Mesenchymal stem cell (in vitro differentiated cells and primary cell): ENCODE data around the gene REG1B.

Experiments
- DNase-seq: peaks from one replicate; pipeline ENCODE4 v3.0.0-alpha.2; 2013
- H2AFZ ChIP-seq: one replicate; pipeline ENCODE4 v1.6.1; 2013; ENCODE audit warnings: low read depth, mild to moderate bottlenecking, control low read depth, inconsistent platforms, low read length, moderate library complexity
- H2AK5ac ChIP-seq: 2 replicates; pipeline ENCODE4 v1.6.1; 2013; ENCODE audit warnings: low read length, moderate library complexity, mild to moderate bottlenecking, inconsistent platforms; ENCODE audit not compliant: severe bottlenecking
- H2BK120ac ChIP-seq: one replicate; pipeline ENCODE4 v1.6.1; 2013; ENCODE audit warnings: low read depth, mild to moderate bottlenecking, inconsistent platforms, low read length, moderate library complexity
- H2BK12ac ChIP-seq, 2 experiments: one replicate each; pipeline ENCODE4 v1.6.1; 2013; ENCODE audit warnings: inconsistent platforms in 2 of 2, low read length in 2 of 2, mild to moderate bottlenecking in 2 of 2, moderate library complexity in 2 of 2, control low read depth in 1 of 2
- H2BK15ac ChIP-seq: one replicate; pipeline ENCODE4 v1.6.1; 2013; ENCODE audit warnings: mild to moderate bottlenecking, low read depth, inconsistent platforms; ENCODE audit not compliant: poor library complexity, severe bottlenecking
- H2BK5ac ChIP-seq: 2 replicates; pipeline ENCODE4 v1.6.1; 2013; ENCODE audit warnings: low read depth, mild to moderate bottlenecking, low read length, control low read depth, inconsistent platforms; ENCODE audit not compliant: poor library complexity, severe bottlenecking
- H3K14ac ChIP-seq, 2 experiments: one replicate each; pipeline ENCODE4 v1.6.1; 2013; ENCODE audit warnings: inconsistent platforms in 2 of 2, low read length in 2 of 2, control low read depth in 1 of 2, mild to moderate bottlenecking in 1 of 2, moderate library complexity in 1 of 2
- H3K18ac ChIP-seq, 2 experiments: one replicate each; pipeline ENCODE4 v1.6.1; 2013; ENCODE audit warnings: inconsistent platforms in 2 of 2, low read length in 2 of 2, control low read depth in 1 of 2, low read depth in 1 of 2, mild to moderate bottlenecking in 1 of 2
- H3K23ac ChIP-seq, 2 experiments: one replicate each; pipeline ENCODE4 v1.6.1; 2013; ENCODE audit warnings: inconsistent platforms in 2 of 2, low read length in 2 of 2, mild to moderate bottlenecking in 2 of 2, moderate library complexity in 2 of 2, control low read depth in 1 of 2
- H3K27ac ChIP-seq: 2 replicates; pipeline ENCODE4 v1.5.1; 2013; ENCODE audit warnings: mild to moderate bottlenecking, moderate library complexity, low read length, control low read depth, inconsistent platforms; ENCODE audit not compliant: poor library complexity, severe bottlenecking
- H3K27me3 ChIP-seq, 2 experiments: 2 replicates each; pipeline versions ENCODE4 v1.6.1 to v1.7.0; 2013; ENCODE audit warnings: low read length in 2 of 2, mild to moderate bottlenecking in 2 of 2, moderate library complexity in 2 of 2, control low read depth in 1 of 2, inconsistent platforms in 1 of 2; ENCODE audit not compliant: control insufficient read depth in 1 of 2, insufficient read depth in 1 of 2
- H3K36me3 ChIP-seq, 2 experiments: 2 replicates each; pipeline versions ENCODE4 v1.6.1 to v1.7.0; 2013; ENCODE audit warnings: low read length in 2 of 2, control low read depth in 1 of 2, inconsistent platforms in 1 of 2, low read depth in 1 of 2, mild to moderate bottlenecking in 1 of 2; ENCODE audit not compliant: insufficient read depth in 2 of 2, control insufficient read depth in 1 of 2
- H3K4ac ChIP-seq, 2 experiments: one replicate each; pipeline ENCODE4 v1.6.1; 2013; ENCODE audit warnings: inconsistent platforms in 2 of 2, low read length in 2 of 2, mild to moderate bottlenecking in 2 of 2, moderate library complexity in 2 of 2, control low read depth in 1 of 2, low read depth in 1 of 2
- H3K4me1 ChIP-seq: 2 replicates; pipeline ENCODE4 v1.6.1; 2013; ENCODE audit warnings: low read depth, low read length, control low read depth; ENCODE audit not compliant: control insufficient read depth, insufficient read depth
- H3K4me2 ChIP-seq: 2 replicates; pipeline ENCODE4 v1.6.1; 2013; ENCODE audit warnings: low read length, mild to moderate bottlenecking, inconsistent platforms; ENCODE audit not compliant: poor library complexity, severe bottlenecking
- H3K4me3 ChIP-seq, 2 experiments: 2 replicates each; pipeline versions ENCODE4 v1.5.1 to v1.7.0; 2013; ENCODE audit warnings: low read length in 2 of 2, mild to moderate bottlenecking in 2 of 2, control low read depth in 1 of 2, low read depth in 1 of 2; ENCODE audit not compliant: insufficient read depth in 1 of 2
- H3K79me1 ChIP-seq: replicated peaks from 2 replicates; pipeline ENCODE4 v1.6.1; 2013; ENCODE audit warnings: mild to moderate bottlenecking, control low read depth, low read length, inconsistent platforms; ENCODE audit not compliant: poor library complexity, severe bottlenecking
- H3K9ac ChIP-seq: 2 replicates; pipeline ENCODE4 v1.7.0; 2013; ENCODE audit warnings: mild to moderate bottlenecking, low read length, moderate library complexity
- H3K9me3 ChIP-seq: 2 replicates; pipeline ENCODE4 v1.7.0; 2013; ENCODE audit warnings: mild to moderate bottlenecking, low read length; ENCODE audit not compliant: control insufficient read depth
- H4K8ac ChIP-seq: one replicate; pipeline ENCODE4 v1.6.1; 2013; ENCODE audit warnings: inconsistent platforms, mild to moderate bottlenecking, low read length, moderate library complexity
- H4K91ac ChIP-seq: one replicate; pipeline ENCODE4 v1.6.1; 2013; ENCODE audit warnings: mild to moderate bottlenecking, low read length, inconsistent platforms
- WGBS: methylation state at CpG from one replicate; pipeline ENCODE4 v1.1.7; 2013; ENCODE audit warnings: mixed read lengths; 5-methylcytosine and 5-hydroxymethylcytosine counted together

Gene REG1B

GRCh38 chr2:79041032-79041448 is 46.8 kb downstream of the REG1B start:
- no peak overlapping the region for H3K14ac ChIP-seq
- no peaks in the 10 kb centered on the region for H3K27me3 ChIP-seq
- no peaks in the 10 kb centered on the region for H3K9me3 ChIP-seq
- no peak overlapping the region for H4K8ac ChIP-seq
- H2BK120ac ChIP-seq, result no peak overlapping the region
- no peak overlapping the region for H2BK15ac ChIP-seq
- H3K9ac ChIP-seq, result no peak overlapping the region
- H3K23ac ChIP-seq, result no peak overlapping the region
- no peak overlapping the region for H3K4me3 ChIP-seq
- no peak overlapping the region for H3K27ac ChIP-seq
- no peak overlapping the region for H2AK5ac ChIP-seq
- H2BK5ac ChIP-seq, result no peak overlapping the region
- H3K79me1 ChIP-seq, result no peaks in the 10 kb centered on the region
- H3K4me1 ChIP-seq, result no peaks in the 10 kb centered on the region
- H4K91ac ChIP-seq, result no peak overlapping the region
- no peaks in the 10 kb centered on the region for H3K36me3 ChIP-seq
- peak; percentile 3 for DNase-seq
- H2AFZ ChIP-seq, result no peak overlapping the region
- no CpG with 5 or more reads among the region's 1 CpG for WGBS
- no peak overlapping the region for H2BK12ac ChIP-seq
- H3K4me2 ChIP-seq, result no peak overlapping the region
- H3K4ac ChIP-seq, result no peak overlapping the region
- no peak overlapping the region for H3K18ac ChIP-seq

- no peak overlapping the region for H3K4me3 ChIP-seq
- no peaks in the 10 kb centered on the region for H3K79me1 ChIP-seq
- no peaks in the 10 kb centered on the region for H3K27me3 ChIP-seq
- H3K14ac ChIP-seq, result no peak overlapping the region
- H2AK5ac ChIP-seq, result no peak overlapping the region
- no peak for DNase-seq
- WGBS, result 66% methylated on average over 2 of the region's 3 CpGs
- H2BK15ac ChIP-seq, result no peak overlapping the region
- H3K4me1 ChIP-seq, result no peaks in the 10 kb centered on the region
- H2BK5ac ChIP-seq, result no peak overlapping the region
- H4K8ac ChIP-seq, result no peak overlapping the region
- H3K4ac ChIP-seq, result no peak overlapping the region
- H3K23ac ChIP-seq, result no peak overlapping the region
- no peak overlapping the region for H3K9ac ChIP-seq
- H3K27ac ChIP-seq, result no peak overlapping the region
- H3K4me2 ChIP-seq, result no peak overlapping the region
- no peak overlapping the region for H4K91ac ChIP-seq
- no peaks in the 10 kb centered on the region for H3K36me3 ChIP-seq
- H2BK120ac ChIP-seq, result no peak overlapping the region
- H3K18ac ChIP-seq, result no peak overlapping the region
- no peak overlapping the region for H2AFZ ChIP-seq
- H2BK12ac ChIP-seq, result no peak overlapping the region
- no peaks in the 10 kb centered on the region for H3K9me3 ChIP-seq
Measured at GRCh38 chr2:79039944-79040343, 47.8 kb downstream of the REG1B start.
